COLO668 (cell line): Measurements from ENCODE around the gene TYMS.

Source experiments
- DNase-seq: peaks from one replicate; lab custom pipeline; 2025; ENCODE audit not compliant: unreplicated experiment; lab: John Stamatoyannopoulos, UW

The TYMS gene

GRCh38 chr18:657311-658000 is at the start of gene TYMS:
Gene TYMS (plus strand): TSS chr18:657653. CDS start chr18:657743, 90 bp downstream.
- DNase-seq, result peak; percentile 93

DNA sequence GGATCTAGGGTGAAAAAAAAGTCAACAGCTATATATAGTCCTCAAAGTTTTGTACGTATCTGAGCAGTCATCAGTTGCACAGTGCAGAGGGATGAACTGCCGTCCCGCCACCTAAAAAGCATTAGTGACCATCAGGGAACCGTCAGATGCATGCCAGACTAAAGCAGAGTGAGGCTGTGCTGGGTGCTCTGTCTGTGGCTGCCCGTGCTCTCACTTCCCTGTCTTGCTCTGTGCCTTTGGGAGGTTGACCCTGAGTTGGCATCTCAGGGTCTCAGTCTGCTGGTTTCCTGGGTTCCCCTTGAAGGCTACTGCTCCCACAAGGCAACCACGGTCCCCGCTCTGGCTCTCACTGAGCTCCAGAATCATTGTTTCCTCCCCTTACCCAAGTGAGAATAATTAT is 49.5 kb upstream of the TYMS start:
- no peak for DNase-seq

DNA sequence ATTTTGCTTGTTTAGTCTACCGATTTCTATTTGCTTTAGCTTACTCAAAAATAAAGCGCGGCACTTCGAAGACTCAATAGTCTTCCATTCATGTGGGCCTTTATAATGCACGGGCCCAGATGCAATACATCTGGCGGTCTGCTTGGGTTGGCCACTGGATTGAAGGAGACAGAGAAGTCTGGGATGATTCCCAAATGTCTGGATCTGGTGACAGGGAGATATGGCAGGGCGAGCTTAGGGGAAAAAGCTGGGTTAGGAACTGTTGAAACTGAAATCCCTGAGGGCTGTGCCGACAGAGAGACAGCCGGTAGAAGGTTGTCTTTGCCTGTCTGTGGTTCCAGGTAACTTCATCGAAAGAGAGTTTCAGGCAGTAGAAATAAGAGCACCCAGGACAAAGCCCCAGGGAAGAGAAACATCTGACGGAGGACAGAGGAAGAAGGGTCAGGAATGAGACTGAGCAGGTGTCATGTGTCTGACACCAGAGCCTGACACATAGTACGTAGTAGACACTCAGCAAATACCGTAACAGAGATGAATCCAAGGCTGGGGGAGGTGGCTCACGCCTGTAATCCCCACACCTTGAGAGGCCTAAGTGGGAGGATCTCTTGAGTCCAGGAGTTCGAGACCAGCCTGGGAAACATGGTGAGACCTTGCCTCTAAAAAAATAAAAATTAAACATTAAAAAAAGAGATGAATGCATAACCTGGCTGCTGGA is 47.1 kb upstream of the TYMS start:
- DNase-seq, result no peak

DNA sequence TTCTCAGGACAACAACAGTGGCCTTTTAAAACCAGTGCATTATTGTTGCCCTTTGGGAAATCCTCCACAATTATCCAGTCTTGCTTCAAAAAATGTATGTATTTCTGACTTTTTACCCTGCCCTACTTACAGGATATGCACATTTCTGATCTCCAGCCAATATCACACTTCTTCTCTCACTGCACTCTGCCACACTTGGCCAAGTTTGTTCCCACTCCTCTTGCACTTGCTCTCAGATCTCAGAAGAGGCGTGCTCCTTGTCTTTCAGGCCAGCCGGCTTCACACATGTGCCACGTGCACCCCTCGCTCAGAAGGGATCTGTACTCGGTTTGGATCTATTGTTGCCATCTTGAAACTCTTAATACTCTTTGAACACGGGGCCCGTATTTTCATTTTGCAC is 45.3 kb upstream of the TYMS start:
- DNase-seq, result no peak

GRCh38 chr18:614193-614592 is 43.3 kb upstream of the TYMS start:
- DNase-seq, result no peak

GRCh38 chr18:615092-615521 is 42.3 kb upstream of the TYMS start:
- DNase-seq, result no peak

- no peak for DNase-seq
Measured at GRCh38 chr18:615773-616172, 41.7 kb upstream of the TYMS start.

GRCh38 chr18:616380-616995 is 41.0 kb upstream of the TYMS start:
- DNase-seq, result no peak

- DNase-seq, result no peak
Measured at GRCh38 chr18:617970-618504, 39.4 kb upstream of the TYMS start.

GRCh38 chr18:618618-619017 is 38.8 kb upstream of the TYMS start:
- no peak for DNase-seq

- no peak for DNase-seq
Measured at GRCh38 chr18:621291-622043, 36.0 kb upstream of the TYMS start.

DNA sequence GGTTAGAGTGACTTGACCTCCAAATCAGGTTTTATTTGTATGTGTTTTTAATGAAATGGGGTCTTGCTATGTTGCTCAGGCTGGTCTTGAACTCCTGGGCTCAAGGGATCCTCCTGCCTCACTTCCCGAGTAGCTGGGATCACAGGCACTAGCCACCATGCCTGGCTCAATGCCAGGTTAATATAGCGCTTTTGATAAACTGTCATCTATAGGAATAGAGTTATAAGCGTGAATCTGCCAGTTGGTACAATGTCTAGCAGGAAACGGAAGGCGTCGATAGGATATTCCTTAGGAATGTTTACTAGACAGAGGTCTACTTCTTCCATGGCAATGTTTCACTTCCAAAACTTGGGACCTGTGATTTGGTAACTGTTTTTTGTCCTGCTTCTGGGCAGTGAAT is 35.2 kb upstream of the TYMS start:
- DNase-seq, result no peak

- peak; percentile 82 for DNase-seq
Measured at GRCh38 chr18:623761-624620, 33.5 kb upstream of the TYMS start.

GRCh38 chr18:627231-627630 is 30.2 kb upstream of the TYMS start:
- no peak for DNase-seq

- DNase-seq, result no peak
Measured at GRCh38 chr18:629269-630150, 27.9 kb upstream of the TYMS start.

DNA sequence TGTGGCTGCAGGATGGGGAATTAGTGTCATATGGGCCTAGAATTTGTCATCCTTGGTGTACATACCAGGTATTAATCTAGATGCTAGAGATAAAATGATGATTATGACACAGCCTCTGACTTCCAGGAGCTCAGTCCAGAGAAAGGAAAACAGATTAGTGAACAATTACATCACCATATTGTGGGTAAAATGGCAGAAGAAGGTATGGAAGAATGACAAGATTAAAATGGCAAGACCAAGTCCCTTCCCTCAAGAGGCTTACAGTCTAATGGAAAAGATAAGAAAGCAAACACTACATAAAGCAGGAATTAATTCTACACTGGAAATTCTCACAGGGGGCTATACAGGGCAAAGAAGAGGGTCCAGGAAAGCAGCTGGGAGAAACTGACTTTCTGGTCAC is 25.9 kb upstream of the TYMS start:
- DNase-seq, result no peak

GRCh38 chr18:634551-635045 is 22.9 kb upstream of the TYMS start:
- DNase-seq, result no peak

GRCh38 chr18:635171-635570 is 22.3 kb upstream of the TYMS start:
- DNase-seq, result no peak

GRCh38 chr18:641224-641623 is 16.2 kb upstream of the TYMS start:
- DNase-seq, result no peak
